HG03565 (cell line): Measurements from ENCODE around the gene TSHZ2.
"Not testable (repeated sequence)": the region's sequence is repeated elsewhere in the genome, so short reads cannot be mapped to it uniquely, and the experiment has no call there.

ENCODE experiments used
- ATAC-seq: cut with Tn5 transposase; IDR thresholded peaks from one replicate; pipeline ENCODE4 v1.9.1; 2021; ENCODE audit warnings: mild to moderate bottlenecking, moderate library complexity; ENCODE audit not compliant: unreplicated experiment

The TSHZ2 gene

GRCh38 chr20:53298911-53299310, 326.8 kb downstream of the TSHZ2 start:
- ATAC-seq, result no peak

GRCh38 chr20:53299831-53300230, 327.7 kb downstream of the TSHZ2 start:
- no peak for ATAC-seq

- no peak for ATAC-seq
Observed at GRCh38 chr20:53301869-53302268, 329.7 kb downstream of the TSHZ2 start.

- ATAC-seq, result no peak
Observed at GRCh38 chr20:53302695-53303412, 330.7 kb downstream of the TSHZ2 start.

GRCh38 chr20:53303413-53303760, 331.2 kb downstream of the TSHZ2 start:
- no peak for ATAC-seq

- ATAC-seq, result no peak
Observed at GRCh38 chr20:53304146-53304545, 332.0 kb downstream of the TSHZ2 start.

GRCh38 chr20:53306192-53306805, 334.1 kb downstream of the TSHZ2 start:
- no peak for ATAC-seq

- ATAC-seq, result no peak
Observed at GRCh38 chr20:53307964-53308597, 335.9 kb downstream of the TSHZ2 start.

- no peak for ATAC-seq
Observed at GRCh38 chr20:53309515-53309914, 337.4 kb downstream of the TSHZ2 start.

- ATAC-seq, result no peak
Observed at GRCh38 chr20:53312957-53313356, 340.8 kb downstream of the TSHZ2 start.

GRCh38 chr20:53316206-53316937, 344.2 kb downstream of the TSHZ2 start:
- no peak for ATAC-seq

GRCh38 chr20:53319200-53319599, 347.0 kb downstream of the TSHZ2 start:
- no peak for ATAC-seq

- no peak for ATAC-seq
Observed at GRCh38 chr20:53319716-53320115, 347.6 kb downstream of the TSHZ2 start.

- no peak for ATAC-seq
Observed at GRCh38 chr20:53320701-53321100, 348.5 kb downstream of the TSHZ2 start.

GRCh38 chr20:53321596-53321995, 349.4 kb downstream of the TSHZ2 start:
- no peak for ATAC-seq

GRCh38 chr20:53322651-53323050, 350.5 kb downstream of the TSHZ2 start:
- no peak for ATAC-seq

- not testable (repeated sequence) for ATAC-seq
Observed at GRCh38 chr20:53323460-53323859, 351.3 kb downstream of the TSHZ2 start.

GRCh38 chr20:53324816-53325215, 352.7 kb downstream of the TSHZ2 start:
- ATAC-seq, result no peak

- ATAC-seq, result no peak
Observed at GRCh38 chr20:53328961-53329360, 356.8 kb downstream of the TSHZ2 start.

- ATAC-seq, result no peak
Observed at GRCh38 chr20:53329781-53330180, 357.6 kb downstream of the TSHZ2 start.

GRCh38 chr20:53330601-53331140, 358.5 kb downstream of the TSHZ2 start:
- no peak for ATAC-seq
